Stimulated activated CD4-positive, alpha-beta T cell treated with anti-CD3 and anti-CD28 coated beads, Interleukin-12 subunit alpha, Interleukin-12 subunit beta, amount 100 ng/mL, for 48 hours (primary cell): Measurements from ENCODE around the gene VAMP2.
"Not testable (repeated sequence)": the region's sequence is repeated elsewhere in the genome, so short reads cannot be mapped to it uniquely, and the experiment has no call there.

Experiments used
- DNase-seq, 3 donors: peaks; one replicate each; pipeline ENCODE4 v3.0.0-alpha.2; 2020; ENCODE audit warnings: low read depth in 2 of 3, low spot score in 1 of 3

VAMP2 gene

DNA sequence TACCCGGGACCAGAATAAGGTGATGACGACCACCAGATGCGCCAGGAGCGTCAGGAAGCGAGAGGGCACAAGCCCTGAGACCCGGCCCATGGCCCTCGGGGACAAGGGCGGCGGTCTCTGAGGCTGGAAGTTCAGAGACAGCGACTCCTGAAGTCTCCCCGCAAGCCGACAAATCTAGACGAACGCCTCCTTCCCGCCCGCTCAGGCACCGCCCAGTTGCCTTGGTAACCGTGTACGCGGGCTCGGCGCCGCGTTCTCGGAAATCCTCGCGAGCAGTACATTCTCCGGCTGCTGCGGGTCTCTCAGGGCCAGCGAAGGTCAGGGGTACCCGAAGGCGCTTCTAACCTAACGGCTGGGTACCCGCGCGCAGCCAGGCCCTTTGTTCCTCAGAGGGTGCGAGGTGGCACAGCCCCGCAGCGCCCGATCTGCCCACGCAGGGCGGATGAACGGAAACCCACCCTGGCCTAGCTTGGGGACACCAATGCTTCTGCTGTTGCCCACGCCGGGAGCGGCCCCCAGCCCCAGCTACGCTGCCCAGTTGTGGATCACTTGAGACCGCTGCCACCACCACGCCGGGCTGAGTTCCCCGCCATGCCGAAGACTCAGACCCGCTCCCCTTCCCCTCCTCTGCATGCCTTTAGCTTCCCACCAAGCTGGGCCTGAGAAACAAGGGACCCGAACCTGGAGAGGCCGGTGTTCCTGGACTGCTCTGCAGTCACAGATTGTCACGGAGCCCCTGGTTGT lies 13.6 kb upstream of the VAMP2 start, which contains the start of gene TMEM107:
TSS of gene TMEM107 (minus strand) at position 184 of the 744 bp plus-strand sequence. CDS start at position 90, 94 bp downstream.
- peak; percentile 76 to 85 (median 82) for DNase-seq

DNA sequence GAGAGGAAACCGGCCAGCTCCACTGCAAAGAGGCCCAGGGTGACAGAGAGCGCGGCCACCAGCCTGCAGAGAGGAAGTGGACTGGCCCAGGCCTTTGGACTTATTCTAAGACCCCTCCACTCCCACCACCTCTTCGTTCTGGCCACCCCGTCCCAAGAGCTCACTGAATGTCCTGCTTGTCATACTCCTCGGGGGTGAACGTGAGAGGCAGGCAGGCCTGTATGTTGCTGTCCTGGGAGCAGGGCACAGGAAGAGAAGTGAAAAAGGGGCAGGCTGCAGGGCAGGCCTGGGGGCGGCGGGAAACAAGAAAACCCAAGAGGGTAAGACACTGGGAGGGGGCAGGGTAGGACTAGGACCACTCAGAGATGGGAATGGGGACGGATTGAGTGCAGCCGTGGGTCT lies 13.0 kb upstream of the VAMP2 start:
- no peak for DNase-seq

DNA sequence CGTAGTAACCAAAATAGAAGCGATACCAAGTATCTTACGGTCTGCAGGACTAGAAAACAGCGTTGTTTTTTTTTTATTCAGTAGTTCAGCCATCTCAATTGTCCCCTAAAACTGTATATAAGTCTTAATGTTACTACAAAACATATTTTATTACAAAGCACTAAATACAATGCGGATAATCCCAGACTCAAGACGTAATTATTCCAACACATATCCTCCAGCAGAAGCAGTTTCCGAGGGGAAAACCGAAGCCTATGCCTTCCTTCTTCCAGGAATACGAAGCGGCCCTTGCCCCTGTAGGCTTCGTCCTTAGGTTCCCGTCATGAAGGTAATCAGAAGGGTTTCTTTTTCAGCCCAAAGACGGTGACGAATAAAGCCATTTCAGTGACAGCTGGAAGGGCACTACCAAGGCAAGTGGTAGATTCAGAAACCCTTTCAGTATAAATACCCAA lies 11.1 kb upstream of the VAMP2 start:
- no peak for DNase-seq

- DNase-seq = peak in 2 of 3 donors; percentile 74 to 76
These were observed 10.5 kb upstream of the VAMP2 start for GRCh38 chr17:8173056-8173870.

GRCh38 chr17:8170186-8170585 lies 7.4 kb upstream of the VAMP2 start:
- DNase-seq = not testable (repeated sequence)

DNA sequence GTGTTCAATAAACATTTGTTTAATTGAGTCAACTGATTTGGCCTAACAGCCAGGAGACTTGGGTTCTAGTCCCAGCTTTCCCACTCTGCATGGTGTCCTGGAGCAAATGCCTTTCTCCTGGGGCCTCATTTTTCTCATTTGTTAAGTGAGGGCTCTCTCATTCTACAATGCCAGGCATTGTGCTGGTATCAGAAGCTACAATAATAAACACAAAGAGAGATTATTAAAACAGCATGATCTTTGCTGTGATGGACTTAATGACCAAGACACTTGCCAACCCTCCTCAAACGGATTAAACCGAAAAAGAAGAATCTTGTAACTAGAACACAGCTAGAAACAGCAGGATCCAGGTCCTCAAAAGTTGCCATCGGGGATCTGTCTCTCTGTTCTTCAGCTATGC lies 4.8 kb upstream of the VAMP2 start:
- no peak for DNase-seq

DNA sequence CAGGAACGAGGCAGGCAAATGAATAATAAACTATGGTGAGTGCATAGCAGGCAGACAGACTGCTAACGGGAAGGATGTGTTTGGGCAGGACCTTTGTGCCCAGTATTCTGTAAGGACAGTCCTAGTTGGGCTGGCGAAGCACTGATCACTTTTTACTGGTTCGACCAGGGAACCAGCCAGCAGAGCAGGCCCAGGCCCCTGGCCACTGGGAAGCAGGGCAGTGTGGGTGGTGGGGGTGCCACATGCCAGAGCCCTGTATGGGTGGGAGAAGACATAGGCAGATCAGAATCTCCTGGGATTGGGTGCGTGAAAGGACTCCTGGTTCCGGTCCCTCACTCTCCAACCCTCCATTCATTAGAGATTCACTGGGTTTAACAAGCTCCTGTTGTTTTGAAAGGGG lies 4.0 kb upstream of the VAMP2 start:
- no peak for DNase-seq

DNA sequence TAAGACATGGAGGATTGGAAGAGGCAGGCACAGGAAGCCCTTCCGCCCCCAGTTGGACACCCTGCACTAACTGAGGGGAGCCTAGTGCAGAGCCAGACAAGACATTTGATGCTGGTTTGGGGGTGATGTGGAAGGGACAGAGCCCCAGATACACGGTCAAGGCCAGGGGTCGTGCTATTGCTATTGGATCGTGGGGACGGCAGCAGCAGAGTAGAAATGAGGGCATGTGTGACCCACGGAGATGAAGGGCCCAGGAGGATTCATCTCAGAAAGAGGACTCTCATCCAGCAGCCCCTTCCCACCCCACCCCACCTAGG lies 2.0 kb upstream of the VAMP2 start:
- no peak for DNase-seq

- DNase-seq = peak; percentile 70 to 75 (median 70)
These were observed 1.4 kb upstream of the VAMP2 start for GRCh38 chr17:8163978-8164814.

- no peak for DNase-seq
These were observed 539 bp upstream of the VAMP2 start for GRCh38 chr17:8162997-8163977.

DNA sequence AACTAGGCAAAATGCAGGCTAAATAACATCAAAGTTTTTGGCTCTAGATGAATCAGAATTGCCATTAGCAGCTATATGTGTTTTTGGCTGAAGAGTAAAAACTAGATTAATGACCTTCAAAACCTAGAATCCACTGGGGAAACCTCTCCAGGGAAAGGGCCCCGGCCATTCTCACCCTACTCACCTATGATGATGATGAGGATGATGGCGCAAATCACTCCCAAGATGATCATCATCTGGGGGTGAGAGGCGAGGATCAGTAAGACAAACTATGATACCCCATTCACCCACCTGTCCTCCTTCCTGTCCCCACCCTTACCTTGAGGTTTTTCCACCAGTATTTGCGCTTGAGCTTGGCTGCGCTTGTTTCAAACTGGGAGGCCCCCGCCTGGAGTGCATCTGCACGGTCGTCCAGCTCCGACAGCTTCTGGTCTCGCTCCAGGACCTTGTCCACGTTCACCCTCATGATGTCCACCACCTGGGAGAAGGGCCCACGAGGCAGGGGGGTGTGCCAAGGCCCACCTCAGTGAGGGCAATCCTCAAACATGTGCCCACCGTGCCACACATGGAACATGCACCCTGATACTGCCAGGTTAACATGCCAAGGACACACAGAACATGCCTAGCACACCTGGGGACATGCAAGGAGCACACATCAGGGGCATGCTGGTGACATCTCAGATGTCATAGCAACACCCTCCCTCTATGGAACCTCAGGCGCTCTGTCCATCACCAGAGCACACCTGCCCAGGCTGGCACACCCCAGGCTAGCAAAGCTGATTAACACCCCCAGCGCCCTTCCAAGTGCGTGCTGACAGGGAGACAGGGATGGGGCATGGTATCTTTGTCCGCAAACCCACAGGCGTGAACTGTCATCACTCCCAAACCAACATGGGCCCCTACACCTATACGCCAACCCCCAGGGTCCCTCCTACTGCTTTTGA lies 1.2 kb downstream of the VAMP2 start:
- DNase-seq = no peak

DNA sequence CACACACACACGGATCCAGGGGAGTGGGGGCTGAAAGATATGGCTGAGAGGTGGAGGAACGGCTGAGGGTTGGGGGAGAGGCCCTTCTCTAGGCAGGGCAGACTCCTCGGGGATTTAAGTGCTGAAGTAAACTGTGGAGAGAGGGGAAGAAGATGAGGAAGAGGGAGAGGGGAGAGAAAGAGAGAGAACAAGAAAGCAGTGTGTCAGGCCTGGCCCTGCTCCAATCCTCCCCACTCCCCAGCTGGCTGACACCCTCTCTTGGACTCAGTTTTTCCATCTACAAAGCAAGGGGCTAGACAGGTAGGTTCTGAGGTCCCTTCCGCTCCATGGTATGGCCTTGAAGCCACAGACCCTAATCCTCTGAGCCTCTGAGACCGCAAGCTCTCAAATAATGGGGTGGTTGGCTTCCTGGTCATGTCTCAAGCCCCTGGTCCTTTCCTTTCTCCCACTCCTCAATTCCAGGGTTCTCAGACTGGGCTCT lies 2.0 kb downstream of the VAMP2 start:
- no peak for DNase-seq

DNA sequence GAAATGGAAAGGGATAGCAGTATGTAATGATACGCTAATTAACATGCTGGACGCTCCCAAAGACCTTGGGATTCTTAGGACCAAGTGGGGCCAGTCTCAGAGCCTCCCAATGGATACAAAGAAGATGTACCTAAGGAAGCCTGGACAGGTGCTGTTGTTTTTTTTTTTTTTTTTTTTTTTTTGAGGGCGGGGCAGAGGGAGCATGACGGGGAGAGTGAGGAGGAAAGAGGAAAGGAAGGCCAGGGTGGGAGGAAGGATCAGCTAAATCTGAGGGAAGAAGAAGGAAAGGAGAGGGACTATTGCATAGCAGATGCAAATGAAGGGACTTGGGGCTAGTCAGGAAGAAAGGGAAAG lies 2.5 kb downstream of the VAMP2 start:
- no peak for DNase-seq

DNA sequence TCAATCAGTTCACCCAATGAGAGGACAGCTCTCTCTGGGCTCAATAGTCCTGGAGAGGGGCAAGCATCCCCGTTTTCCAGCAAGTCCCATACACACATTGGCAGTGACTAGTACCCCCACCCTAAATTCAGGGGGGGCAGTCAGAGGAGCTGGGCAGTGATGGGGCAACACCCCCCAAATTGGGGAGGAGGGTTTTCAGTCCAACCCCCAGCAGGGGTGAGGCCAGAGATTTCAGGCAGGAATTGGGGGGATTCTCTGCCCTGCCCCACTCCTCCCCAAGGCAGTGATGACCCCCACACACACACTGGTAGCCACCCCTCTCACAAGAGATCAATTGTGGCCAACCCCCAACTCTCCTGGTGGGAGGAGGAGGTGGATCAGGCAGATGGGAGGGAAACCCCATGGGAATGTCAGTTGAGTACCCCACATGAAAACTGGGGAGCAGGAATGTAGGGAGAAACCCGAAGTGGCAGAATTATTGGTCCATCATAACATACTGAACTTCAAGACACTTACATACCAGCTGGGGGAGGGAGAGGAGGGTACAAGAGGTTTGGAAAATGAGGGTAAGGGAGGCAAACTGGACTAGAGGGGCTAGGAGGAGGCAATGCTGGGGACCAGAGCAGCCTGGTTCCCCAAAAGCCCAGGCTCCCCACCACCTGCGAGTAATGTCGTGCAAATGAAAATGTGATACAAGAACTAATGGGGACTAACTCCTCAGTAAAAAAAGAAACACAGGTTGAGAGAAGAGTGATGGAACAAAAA lies 3.1 kb downstream of the VAMP2 start:
- no peak for DNase-seq

DNA sequence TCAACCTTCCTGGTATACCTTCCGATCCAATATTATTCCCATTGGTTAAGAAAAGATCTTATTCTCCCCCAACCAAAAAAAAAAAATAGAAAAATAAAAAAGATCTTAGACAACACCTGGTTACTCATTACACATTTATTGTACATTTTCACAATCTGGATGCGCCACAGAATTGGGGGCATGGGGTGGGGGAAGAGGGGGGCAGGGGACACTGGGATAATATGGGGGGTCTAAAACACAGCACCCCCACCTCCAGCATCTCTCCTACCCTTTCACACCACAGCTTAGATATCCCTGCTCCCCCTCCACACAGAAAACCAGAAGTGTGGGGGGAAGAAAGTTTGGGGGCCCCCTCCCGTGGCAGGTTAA lies 3.7 kb downstream of the VAMP2 start:
- DNase-seq = no peak

DNA sequence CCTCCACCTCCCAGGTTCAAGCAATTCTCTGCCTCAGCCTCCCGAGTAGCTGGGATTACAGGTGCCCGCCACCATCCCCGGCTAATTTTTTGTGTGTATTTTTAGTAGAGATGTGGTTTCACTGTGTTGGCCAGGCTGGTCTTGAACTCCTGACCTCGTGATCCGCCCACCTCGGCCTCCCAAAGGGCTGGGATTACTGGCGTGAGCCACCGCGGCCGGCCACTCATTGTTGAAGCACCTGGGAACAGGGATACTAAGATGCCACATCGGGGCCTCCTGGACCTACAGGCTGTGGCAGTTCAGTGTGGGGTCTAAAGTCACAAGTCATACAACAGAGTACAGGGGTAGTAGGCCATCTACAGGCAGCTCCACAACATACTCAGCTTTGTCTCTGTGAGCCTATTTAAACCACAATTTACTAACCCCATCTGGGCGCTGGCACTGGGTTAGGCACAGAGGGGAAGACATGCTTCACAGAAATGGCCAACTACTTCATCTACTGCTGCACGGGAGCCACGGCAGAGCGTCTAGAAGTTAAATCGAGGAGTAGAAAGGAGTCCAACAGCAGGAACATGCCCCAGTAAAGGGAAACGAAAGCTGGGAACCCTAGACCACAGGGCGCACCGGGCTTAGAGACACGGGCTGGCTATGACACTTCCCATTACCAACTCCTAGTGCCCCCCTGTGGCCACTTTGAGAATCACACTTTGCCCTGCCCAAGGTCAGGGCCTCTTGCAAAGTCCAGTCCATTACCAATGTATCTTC lies 4.3 kb downstream of the VAMP2 start:
- peak; percentile 77 to 96 (median 81) for DNase-seq

DNA sequence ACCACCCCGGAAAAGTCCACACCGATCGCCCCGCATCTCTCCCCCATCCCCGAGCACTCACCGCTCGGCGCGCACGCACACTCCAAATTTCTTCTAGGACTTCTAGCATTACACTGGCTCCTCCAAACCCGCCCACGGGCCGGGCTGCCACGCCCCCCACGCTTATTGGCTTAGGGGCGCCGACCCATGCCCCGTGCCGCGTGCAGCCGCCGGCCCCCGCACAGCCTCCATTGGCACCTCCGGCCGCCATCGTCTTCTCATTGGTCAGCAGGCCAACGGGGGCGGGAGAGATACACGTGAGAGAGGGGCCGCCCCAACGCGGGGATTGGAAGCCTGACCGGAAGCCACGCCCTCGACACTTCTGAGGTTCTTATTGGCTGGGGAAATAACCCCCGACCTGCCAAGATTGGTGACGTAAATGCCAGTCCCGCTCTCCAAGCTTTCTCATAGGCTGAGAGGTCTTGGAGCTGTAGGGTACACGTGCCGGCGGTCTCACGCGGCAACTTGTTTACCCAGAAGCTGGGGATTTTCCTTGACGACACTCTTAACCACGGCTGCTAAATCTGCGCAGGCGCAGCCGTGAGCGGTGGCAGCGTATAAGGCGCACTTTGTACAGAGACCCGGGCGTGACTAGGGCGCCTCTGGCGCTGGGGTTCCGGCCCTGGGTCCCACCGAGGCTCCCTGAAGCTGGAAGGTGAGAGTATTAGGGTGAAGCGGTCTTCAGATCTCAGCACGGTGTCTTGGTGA lies 6.3 kb downstream of the VAMP2 start:
- DNase-seq = peak; percentile 99 to 100 (median 100)
